C1 segment of cervical spinal cord (tissue), 14 donors: ENCODE measurements around the gene CAMK2D.

Experiments used
- DNase-seq, 14 donors: peaks; one replicate each; lab custom pipeline; 2025; lab: John Stamatoyannopoulos, UW

The CAMK2D gene

GRCh38 chr4:113639326-113639725, 122.2 kb downstream of the CAMK2D start:
- DNase-seq: peak in 5 of 14 donors; percentile 3 to 57 (median 11)

GRCh38 chr4:113638562-113638832, 123.0 kb downstream of the CAMK2D start:
- no peak for DNase-seq

- peak in 1 of 14 donors; percentile 29 for DNase-seq
Observed at GRCh38 chr4:113637823-113638561, 123.5 kb downstream of the CAMK2D start.

- DNase-seq: no peak
Observed at GRCh38 chr4:113637363-113637762, 124.2 kb downstream of the CAMK2D start.

- no peak for DNase-seq
Observed at GRCh38 chr4:113636877-113637276, 124.7 kb downstream of the CAMK2D start.

- no peak for DNase-seq
Observed at GRCh38 chr4:113636438-113636818, 125.1 kb downstream of the CAMK2D start.

GRCh38 chr4:113635739-113636437, 125.7 kb downstream of the CAMK2D start:
- peak in 1 of 14 donors; percentile 29 for DNase-seq

GRCh38 chr4:113634081-113634969, 127.2 kb downstream of the CAMK2D start:
- peak in 1 of 14 donors; percentile 49 for DNase-seq

- peak in 1 of 14 donors; percentile 59 for DNase-seq
Observed at GRCh38 chr4:113633467-113633866, 128.1 kb downstream of the CAMK2D start.

GRCh38 chr4:113628711-113629110, 132.8 kb downstream of the CAMK2D start:
- DNase-seq: peak in 1 of 14 donors; percentile 51

- DNase-seq: no peak
Observed at GRCh38 chr4:113627321-113627720, 134.2 kb downstream of the CAMK2D start.

GRCh38 chr4:113625902-113626301, 135.6 kb downstream of the CAMK2D start:
- DNase-seq: no peak

- no peak for DNase-seq
Observed at GRCh38 chr4:113623274-113623894, 138.2 kb downstream of the CAMK2D start.

- DNase-seq: no peak
Observed at GRCh38 chr4:113621633-113622032, 139.9 kb downstream of the CAMK2D start.

- DNase-seq: no peak
Observed at GRCh38 chr4:113620032-113620431, 141.5 kb downstream of the CAMK2D start.

GRCh38 chr4:113619526-113619925, 142.0 kb downstream of the CAMK2D start:
- DNase-seq: no peak

- no peak for DNase-seq
Observed at GRCh38 chr4:113618205-113618604, 143.3 kb downstream of the CAMK2D start.

GRCh38 chr4:113617195-113617594, 144.3 kb downstream of the CAMK2D start:
- no peak for DNase-seq

GRCh38 chr4:113616443-113616842, 145.1 kb downstream of the CAMK2D start:
- no peak for DNase-seq

- no peak for DNase-seq
Observed at GRCh38 chr4:113614414-113614813, 147.1 kb downstream of the CAMK2D start.

GRCh38 chr4:113613503-113613902, 148.0 kb downstream of the CAMK2D start:
- no peak for DNase-seq

GRCh38 chr4:113610537-113610936, 151.0 kb downstream of the CAMK2D start:
- no peak for DNase-seq
